HFFc6 (cell line): ENCODE results near the gene SNX24. TPM values are rescaled to one million over a fixed set of nuclear protein-coding genes. Genes with fewer than 3 reads are reported as not detected.

Experiments
- DNase-seq: peaks from one replicate; pipeline ENCODE4 v3.0.0-alpha.2; 2018
- H3K27ac Mint-ChIP-seq: 2 replicates; pipeline ENCODE4 v1.8.0; 2020; ENCODE audit warnings: mild to moderate bottlenecking, mixed read lengths
- H3K27me3 Mint-ChIP-seq: 2 replicates; pipeline ENCODE4 v1.8.0; 2021; ENCODE audit warnings: mild to moderate bottlenecking, moderate library complexity, mixed read lengths; ENCODE audit not compliant: insufficient read depth
- H3K36me3 Mint-ChIP-seq: 2 replicates; pipeline ENCODE4 v1.8.0; 2021; ENCODE audit warnings: low read depth, mixed read lengths
- H3K4me1 Mint-ChIP-seq: 2 replicates; pipeline ENCODE4 v1.8.0; 2020; ENCODE audit warnings: low read depth, mixed read lengths
- H3K4me3 Mint-ChIP-seq: 2 replicates; pipeline ENCODE4 v1.8.0; 2020; ENCODE audit warnings: mild to moderate bottlenecking, moderate library complexity, mixed read lengths
- H3K9me3 Mint-ChIP-seq: 2 replicates; pipeline ENCODE4 v1.8.0; 2020; ENCODE audit warnings: mild to moderate bottlenecking, mixed read lengths
- total RNA-seq, 6 experiments: library from RNA; stranded (reverse); fragmentation: NEBNext Ultra II Directional; extraction: Animal tissue kit (Norgen Biotek cat#: 25700); gene quantifications; 2 replicates in 1 of 6; 3 replicates in 5 of 6; pipeline ENCODE4 v1.2.3, GENCODE V29; 2021
- TF ChIP-seq, protein P1 (sequence below): fragments of 200-600 bp; sonication (generic); IDR thresholded peaks from 2 replicates; pipeline ENCODE4 v1.5.0; 2021; ENCODE audit warnings: antibody characterized with exemption, mild to moderate bottlenecking

SNX24 gene
- total RNA-seq, 6 experiments from 2014 or later, result 19.7 to 24.1 (median 21.9) TPM

DNA sequence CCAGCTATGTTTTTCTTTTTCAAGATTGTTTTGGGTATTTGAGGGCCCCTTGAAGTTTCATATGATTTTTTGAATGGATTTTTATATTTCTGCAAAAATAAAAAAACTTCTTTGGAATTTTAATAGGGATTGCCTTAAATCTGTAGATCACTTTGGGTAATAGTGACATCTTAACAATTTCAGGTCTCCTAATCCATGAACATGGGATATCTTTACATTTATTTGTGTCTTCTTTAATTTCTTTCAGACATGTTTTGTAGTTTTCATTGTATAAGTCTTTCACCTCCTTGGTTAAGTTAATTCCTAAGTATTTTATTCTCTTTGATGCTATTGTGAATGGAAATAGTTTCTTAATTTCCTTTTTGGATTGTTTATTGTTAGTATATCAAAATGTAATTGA, 112.0 kb downstream of the SNX24 start:
- TF ChIP-seq, protein P1, sequence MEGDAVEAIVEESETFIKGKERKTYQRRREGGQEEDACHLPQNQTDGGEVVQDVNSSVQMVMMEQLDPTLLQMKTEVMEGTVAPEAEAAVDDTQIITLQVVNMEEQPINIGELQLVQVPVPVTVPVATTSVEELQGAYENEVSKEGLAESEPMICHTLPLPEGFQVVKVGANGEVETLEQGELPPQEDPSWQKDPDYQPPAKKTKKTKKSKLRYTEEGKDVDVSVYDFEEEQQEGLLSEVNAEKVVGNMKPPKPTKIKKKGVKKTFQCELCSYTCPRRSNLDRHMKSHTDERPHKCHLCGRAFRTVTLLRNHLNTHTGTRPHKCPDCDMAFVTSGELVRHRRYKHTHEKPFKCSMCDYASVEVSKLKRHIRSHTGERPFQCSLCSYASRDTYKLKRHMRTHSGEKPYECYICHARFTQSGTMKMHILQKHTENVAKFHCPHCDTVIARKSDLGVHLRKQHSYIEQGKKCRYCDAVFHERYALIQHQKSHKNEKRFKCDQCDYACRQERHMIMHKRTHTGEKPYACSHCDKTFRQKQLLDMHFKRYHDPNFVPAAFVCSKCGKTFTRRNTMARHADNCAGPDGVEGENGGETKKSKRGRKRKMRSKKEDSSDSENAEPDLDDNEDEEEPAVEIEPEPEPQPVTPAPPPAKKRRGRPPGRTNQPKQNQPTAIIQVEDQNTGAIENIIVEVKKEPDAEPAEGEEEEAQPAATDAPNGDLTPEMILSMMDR, result no peak
- Mint-ChIP-seq H3K27ac (no peak overlapping the region), H3K4me3 (no peak overlapping the region), H3K9me3 (no peaks in the 10 kb centered on the region; the same call in 1 of the 2 replicates), H3K4me1 (no peaks in the 10 kb centered on the region), H3K27me3 (no peaks in the 10 kb centered on the region), H3K36me3 (peaks cover 20% of the 10 kb centered on the region; the same call in 1 of the 2 replicates)
- no peak for DNase-seq

DNA sequence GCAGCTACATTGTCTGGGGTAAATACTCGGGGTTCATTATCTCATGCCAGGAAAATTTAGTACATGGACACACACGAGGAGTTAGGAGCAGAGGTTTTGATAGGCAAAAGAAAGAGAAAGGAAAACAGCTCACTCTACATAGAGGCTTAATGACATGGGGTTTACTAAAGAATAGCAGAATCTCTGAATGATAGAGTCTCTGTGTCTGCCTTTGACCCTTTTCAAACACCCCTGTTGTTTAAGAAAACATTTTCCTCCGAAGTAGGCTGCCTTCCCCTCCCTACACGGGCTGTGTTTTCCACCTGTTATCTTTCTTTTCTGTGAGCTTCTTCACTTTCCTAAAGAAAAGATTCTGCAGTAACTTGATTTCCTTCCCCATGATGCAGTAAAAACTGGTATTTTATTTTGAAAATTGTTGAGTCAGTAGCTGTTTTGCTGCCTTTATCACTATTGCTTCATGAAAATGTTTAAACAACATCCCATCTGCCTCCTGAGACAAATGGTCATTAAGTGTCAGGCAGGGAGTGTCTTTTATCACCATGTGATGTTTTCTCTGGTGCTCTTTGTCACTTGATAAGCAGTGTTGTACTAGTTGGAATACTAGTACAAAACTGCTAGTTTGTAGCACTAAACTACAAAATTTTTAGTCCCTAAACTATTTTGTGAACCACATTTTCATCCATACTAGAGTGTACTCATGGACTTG, 114.5 kb downstream of the SNX24 start:
- peaks cover 20% of the 10 kb centered on the region; the same call in 1 of the 2 replicates for H3K36me3 Mint-ChIP-seq
- TF ChIP-seq, protein P1, result no peak
- H3K4me1 Mint-ChIP-seq, result no peaks in the 10 kb centered on the region
- H3K27ac Mint-ChIP-seq, result no peak overlapping the region
- H3K27me3 Mint-ChIP-seq, result no peaks in the 10 kb centered on the region
- H3K4me3 Mint-ChIP-seq, result no peak overlapping the region
- H3K9me3 Mint-ChIP-seq, result no peaks in the 10 kb centered on the region; the same call in 1 of the 2 replicates
- DNase-seq, result no peak

DNA sequence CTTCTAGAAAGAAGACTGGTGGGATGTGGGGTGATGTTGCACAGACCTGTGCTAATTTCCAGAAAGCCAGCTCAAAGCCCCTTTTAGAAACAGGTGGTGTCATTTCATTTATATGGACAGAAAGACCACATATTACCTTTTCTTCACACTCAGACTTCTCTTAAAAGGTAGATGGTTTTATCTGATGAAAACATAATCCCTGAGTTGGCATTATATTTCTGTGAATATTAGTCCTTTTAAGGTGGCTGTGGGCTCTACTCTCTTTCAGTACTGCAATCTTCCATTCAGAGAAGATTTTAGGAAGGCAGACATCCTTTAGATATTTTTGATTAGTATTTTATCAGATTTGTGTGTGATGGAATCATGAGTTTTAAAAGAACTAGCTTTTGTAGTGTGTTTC, 117.9 kb downstream of the SNX24 start:
- H3K27me3 Mint-ChIP-seq, result no peaks in the 10 kb centered on the region
- H3K9me3 Mint-ChIP-seq, result no peaks in the 10 kb centered on the region
- H3K4me3 Mint-ChIP-seq, result no peak overlapping the region
- no peaks in the 10 kb centered on the region for H3K36me3 Mint-ChIP-seq
- DNase-seq, result no peak
- peaks cover 11% of the 10 kb centered on the region for H3K4me1 Mint-ChIP-seq
- H3K27ac Mint-ChIP-seq, result no peak overlapping the region
- TF ChIP-seq, protein P1, result no peak

DNA sequence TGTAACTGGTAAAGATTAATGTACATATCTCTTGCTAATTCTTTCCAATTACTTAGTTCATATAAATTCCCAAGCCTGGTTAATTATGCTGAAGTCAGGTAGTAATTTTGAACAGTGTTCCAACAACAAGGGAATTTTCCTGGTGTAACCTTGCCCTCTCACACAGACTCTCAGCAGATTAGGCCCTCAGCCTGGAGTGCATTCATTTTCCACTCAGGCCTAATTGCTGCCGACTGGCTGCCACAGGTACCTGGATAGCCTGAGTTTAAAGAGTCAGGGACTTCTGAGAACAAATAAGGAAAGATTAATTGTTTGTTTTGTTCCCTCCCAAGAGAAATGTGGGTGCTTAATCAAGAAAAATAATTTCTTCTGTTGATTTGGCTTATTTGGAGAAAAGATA, 119.7 kb downstream of the SNX24 start:
- Mint-ChIP-seq H3K27ac (no peak overlapping the region), H3K27me3 (no peaks in the 10 kb centered on the region)
- TF ChIP-seq, protein P1, result no peak

DNA sequence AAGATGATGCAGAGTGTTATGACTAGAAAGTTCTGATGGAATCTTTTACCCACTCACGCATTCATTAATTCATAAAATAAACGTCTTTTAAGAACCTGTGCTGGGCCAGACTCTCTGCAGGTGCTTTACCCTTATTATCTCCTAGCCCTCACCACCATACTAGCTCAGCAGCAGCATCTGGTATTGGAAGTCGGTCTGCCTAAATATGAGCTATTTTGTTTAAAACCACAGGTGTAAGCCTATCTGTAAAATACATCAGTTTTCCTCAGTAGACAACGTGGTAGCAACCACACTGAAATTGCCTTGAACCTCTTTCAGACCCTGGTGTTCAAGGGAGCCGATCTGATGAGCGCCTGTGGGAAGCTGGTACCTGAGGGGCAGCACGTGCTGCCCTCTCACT, 121.7 kb downstream of the SNX24 start:
- Mint-ChIP-seq H3K9me3 (no peaks in the 10 kb centered on the region), H3K4me3 (no peak overlapping the region), H3K27me3 (no peaks in the 10 kb centered on the region; the same call in 1 of the 2 replicates), H3K36me3 (peaks cover 10% of the 10 kb centered on the region; the same call in 1 of the 2 replicates), H3K4me1 (peaks cover 11% of the 10 kb centered on the region), H3K27ac (no peak overlapping the region)
- DNase-seq, result no peak
- TF ChIP-seq, protein P1, result no peak

More for the DNA sequence above, 119.7 kb downstream of the SNX24 start:
- no peak for DNase-seq
- H3K4me1 Mint-ChIP-seq, result peaks cover 11% of the 10 kb centered on the region
- no peaks in the 10 kb centered on the region for H3K9me3 Mint-ChIP-seq
- no peak overlapping the region for H3K4me3 Mint-ChIP-seq
- H3K36me3 Mint-ChIP-seq, result no peaks in the 10 kb centered on the region
